ENCODE data around the gene DYRK4.

DYRK4 gene

GRCh38 chr12:4643747-4644146 is 81.7 kb downstream of the DYRK4 start:
- H3K27me3 ChIP-seq (ENCODE audit: insufficient read depth, poor library complexity, severe bottlenecking) = no peaks in the 10 kb centered on the region
- no peak overlapping the region for H3K27ac ChIP-seq (replicated peaks)
- TF ChIP-seq REST (IDR thresholded peaks at IDR 0.05; ENCODE audit: insufficient replicate concordance, low read depth) = no peak
- TF ChIP-seq SPI1 (IDR thresholded peaks at IDR 0.05; ENCODE audit: borderline replicate concordance, low read depth) = no peak
- TF ChIP-seq GABPA (IDR thresholded peaks at IDR 0.05; ENCODE audit: low read depth) = no peak
- no peak for TF ChIP-seq POLR2AphosphoS5 (IDR thresholded peaks at IDR 0.05; ENCODE audit: low read depth)
- TF ChIP-seq CTCF (IDR thresholded peaks at IDR 0.05; ENCODE audit: insufficient read depth, low read length) = no peak
- no peak overlapping the region for H3K4me3 ChIP-seq (replicated peaks; ENCODE audit: insufficient read depth, low read length)
- no peak for DNase-seq (ENCODE audit: low read depth in 1 of 2, low spot score in 1 of 2)

DNA sequence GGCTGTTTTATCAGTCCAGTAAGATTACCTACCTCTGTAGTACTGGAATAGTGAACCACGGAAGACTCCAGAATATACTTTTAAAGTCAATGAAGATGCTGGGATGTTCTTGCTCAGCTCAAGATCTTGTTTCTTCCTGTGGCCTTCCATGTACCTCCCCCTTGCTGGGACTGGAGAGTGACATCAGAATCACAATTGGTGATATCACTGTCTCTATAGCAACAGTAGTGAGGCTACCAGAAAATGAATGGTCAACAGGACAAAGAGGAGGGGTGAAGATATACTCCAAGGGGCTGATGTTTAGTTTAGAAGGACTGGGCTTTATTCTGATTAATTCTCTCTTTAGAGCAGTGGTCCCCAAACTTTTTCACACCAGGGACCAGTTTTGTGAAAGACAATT is 83.0 kb downstream of the DYRK4 start:
- TF ChIP-seq SPI1 (IDR thresholded peaks at IDR 0.05; ENCODE audit: borderline replicate concordance, low read depth) (no peak), POLR2AphosphoS5 (IDR thresholded peaks at IDR 0.05; ENCODE audit: low read depth) (no peak), GABPA (IDR thresholded peaks at IDR 0.05; ENCODE audit: low read depth) (no peak), CTCF (IDR thresholded peaks at IDR 0.05; ENCODE audit: insufficient read depth, low read length) (no peak), REST (IDR thresholded peaks at IDR 0.05; ENCODE audit: insufficient replicate concordance, low read depth) (no peak)
- no peak overlapping the region for H3K4me3 ChIP-seq (replicated peaks; ENCODE audit: insufficient read depth, low read length)
- H3K27me3 ChIP-seq (ENCODE audit: insufficient read depth, poor library complexity, severe bottlenecking) = no peaks in the 10 kb centered on the region
- DNase-seq (ENCODE audit: low read depth in 1 of 2, low spot score in 1 of 2) = no peak
- no peak overlapping the region for H3K27ac ChIP-seq (replicated peaks)

GRCh38 chr12:4648104-4648500 is 86.1 kb downstream of the DYRK4 start:
- no peak overlapping the region for H3K27ac ChIP-seq (replicated peaks)
- H3K4me3 ChIP-seq (replicated peaks; ENCODE audit: insufficient read depth, low read length) = peak overlapping the region; percentile 60
- DNase-seq (ENCODE audit: low read depth in 1 of 2, low spot score in 1 of 2) = peak in 1 of 2 experiments; percentile 8
- H3K27me3 ChIP-seq (ENCODE audit: insufficient read depth, poor library complexity, severe bottlenecking) = no peaks in the 10 kb centered on the region
- TF ChIP-seq POLR2AphosphoS5 (IDR thresholded peaks at IDR 0.05; ENCODE audit: low read depth) = no peak
- no peak for TF ChIP-seq REST (IDR thresholded peaks at IDR 0.05; ENCODE audit: insufficient replicate concordance, low read depth)
- TF ChIP-seq GABPA (IDR thresholded peaks at IDR 0.05; ENCODE audit: low read depth) = no peak
- TF ChIP-seq SPI1 (IDR thresholded peaks at IDR 0.05; ENCODE audit: borderline replicate concordance, low read depth) = no peak
- no peak for TF ChIP-seq CTCF (IDR thresholded peaks at IDR 0.05; ENCODE audit: insufficient read depth, low read length)
